ELR (cell line): ENCODE measurements around the gene PROCR.
"Not testable (repeated sequence)": the region's sequence is repeated elsewhere in the genome, so short reads cannot be mapped to it uniquely, and the experiment has no call there.

Source experiments
- DNase-seq: peaks from one replicate; pipeline ENCODE4 v3.0.0-alpha.2; 2015; ENCODE audit warnings: low read depth

Gene PROCR

DNA sequence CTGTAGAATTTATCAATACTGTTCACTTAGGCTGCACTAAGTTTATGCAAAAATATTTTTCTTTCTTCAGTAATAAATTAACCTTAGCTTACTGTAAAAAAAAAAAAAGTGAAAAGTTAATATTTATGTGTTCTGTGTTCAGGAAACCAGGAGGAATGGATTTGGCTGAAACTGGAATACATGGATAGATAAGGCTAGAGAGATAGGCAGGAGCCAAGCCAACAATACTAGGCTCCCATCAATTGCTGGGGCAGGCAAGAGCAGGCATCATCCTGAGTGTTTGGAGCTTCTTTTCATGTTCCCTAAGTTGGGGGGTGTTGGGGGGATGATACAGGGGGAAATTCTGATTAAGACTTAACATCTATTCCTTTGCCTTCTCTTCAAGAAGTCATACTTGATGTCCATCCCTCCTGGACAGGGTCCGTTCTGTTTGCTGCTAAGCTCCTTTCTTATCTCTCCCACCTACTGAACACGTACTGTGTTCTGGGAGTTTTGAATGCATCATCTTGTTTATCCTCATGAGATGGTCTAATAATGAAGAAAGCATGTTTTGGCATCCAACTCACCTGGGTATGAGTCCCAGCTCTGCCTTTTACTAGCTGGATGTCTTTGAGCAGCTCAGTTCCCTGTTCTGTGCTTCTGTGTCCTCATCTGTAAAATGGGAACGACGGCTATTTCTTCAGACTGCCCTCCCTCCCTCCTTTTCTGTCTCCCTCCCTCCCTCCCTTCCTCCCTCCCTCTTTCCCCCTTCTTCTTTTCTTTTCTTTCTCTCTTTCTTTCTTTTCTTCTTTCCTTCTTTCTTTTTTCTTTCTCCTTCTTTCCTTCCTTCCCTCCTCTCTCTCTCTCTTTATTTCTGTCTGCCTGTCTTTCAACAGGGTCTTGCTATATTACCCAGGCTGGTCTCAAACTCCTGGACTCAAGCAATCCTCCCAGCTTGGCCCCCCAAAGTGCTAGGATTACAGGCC is 6.4 kb upstream of the PROCR start:
- no peak for DNase-seq

DNA sequence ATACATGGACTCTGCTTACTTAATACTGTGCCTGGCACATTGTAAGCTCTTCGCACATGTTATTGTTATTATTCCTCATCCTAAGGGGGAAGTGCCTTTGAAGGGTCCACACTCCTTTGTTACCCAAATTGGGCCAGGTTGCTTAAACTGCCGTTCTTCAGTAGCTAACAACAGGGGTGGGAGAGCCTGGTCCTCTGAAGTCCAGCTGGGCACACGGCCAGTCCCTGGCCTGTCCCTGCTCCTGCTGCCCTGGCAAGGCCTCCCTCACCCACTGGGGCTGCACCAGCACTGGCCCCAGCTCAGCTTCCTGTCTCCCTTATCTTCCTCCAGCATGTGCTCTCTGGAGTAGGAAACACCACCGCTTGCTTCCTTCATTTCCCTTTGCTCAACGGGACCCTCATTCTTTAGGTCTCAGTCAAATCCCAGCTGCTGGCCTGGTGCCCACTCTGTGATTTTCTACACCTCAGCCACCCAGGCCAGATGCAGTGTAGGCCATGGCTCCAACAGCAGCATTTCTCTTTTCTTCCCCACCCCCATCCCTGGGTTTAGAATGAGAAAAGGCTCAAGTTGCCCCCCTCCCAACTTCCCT is 5.5 kb upstream of the PROCR start:
- no peak for DNase-seq

DNA sequence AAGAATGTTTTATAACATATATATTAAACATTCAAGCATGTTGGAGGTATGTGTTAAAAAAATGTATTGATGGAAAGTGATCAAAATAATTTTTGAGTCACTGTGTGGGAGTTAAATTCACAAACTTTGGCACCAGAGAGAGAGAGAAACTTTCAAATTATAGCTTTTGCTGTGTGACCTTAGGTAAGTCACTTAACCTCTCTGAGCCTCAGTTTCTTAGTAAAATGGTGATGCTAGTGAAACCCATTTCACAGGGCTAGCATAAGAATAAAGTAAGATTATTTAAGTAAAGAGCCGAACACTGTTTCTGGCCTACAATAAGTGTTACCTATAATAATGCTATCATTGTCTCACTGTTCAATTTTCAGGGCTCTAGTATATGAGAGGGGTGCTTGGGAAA is 4.1 kb upstream of the PROCR start:
- DNase-seq: no peak

DNA sequence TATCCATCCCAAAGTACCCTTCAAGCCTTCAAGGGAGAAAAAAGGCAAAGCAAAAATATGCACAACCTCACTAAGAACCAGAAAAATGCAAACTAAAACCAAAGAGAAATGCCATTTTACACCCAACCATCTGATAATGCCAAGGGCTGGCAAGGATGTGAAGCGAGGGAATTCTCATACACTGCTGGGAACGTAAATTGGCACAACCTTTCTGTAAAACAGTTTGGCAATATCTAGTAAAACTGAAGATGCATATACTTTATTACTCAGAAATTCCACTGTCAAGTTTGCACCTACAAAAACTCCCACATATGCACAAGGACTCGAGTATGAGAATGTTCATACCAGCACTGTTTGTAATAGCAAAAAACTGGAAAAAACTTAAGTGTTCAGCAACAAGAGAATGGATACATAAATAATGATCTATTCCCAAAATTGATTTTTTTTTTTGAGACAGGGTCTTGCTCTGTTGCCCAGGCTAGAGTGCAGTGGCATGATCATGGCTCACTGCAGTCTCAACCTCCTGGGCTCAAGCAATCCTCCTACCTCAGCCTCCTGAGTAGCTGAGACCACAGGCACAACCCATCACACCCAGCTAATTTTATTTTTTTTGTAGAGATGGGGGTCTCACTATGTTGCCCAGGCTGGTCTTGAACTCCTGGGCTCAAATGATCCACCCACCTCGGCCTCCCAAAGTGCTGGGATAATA is 3.0 kb upstream of the PROCR start:
- not testable (repeated sequence) for DNase-seq

DNA sequence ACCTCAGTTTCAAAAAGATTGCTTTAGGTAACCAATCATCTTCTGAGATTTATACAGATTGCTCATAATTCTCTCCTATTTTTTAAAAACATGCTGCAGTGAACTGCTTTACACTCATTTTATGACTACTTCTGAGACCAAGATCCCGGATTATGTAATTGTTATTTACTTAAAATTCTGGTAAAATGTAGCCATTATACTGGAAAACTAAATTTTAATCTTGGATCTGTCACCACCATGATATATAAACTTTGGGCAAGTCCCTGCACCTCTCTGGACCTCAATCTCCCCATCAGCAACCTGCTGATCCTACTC is 477 bp upstream of the PROCR start:
- DNase-seq: no peak

DNA sequence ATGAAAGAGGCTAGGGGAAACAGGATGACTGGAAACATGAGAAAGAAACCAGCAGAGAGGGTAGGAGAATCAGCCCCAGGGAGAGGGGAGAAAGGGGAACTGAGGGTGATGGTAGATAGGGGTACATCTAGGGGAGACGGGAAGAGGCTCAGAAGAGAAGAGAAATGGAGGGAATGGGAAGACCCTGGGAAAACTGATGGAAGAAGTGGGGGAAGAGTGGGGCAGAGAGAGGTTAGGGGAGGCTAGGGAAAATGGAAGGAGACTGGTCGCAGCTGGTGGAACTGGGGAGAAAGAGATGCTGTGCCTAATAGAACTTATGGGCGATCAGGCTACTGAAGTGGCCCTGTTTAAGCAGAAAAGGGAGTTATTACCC is 548 bp downstream of the PROCR start:
- no peak for DNase-seq

DNA sequence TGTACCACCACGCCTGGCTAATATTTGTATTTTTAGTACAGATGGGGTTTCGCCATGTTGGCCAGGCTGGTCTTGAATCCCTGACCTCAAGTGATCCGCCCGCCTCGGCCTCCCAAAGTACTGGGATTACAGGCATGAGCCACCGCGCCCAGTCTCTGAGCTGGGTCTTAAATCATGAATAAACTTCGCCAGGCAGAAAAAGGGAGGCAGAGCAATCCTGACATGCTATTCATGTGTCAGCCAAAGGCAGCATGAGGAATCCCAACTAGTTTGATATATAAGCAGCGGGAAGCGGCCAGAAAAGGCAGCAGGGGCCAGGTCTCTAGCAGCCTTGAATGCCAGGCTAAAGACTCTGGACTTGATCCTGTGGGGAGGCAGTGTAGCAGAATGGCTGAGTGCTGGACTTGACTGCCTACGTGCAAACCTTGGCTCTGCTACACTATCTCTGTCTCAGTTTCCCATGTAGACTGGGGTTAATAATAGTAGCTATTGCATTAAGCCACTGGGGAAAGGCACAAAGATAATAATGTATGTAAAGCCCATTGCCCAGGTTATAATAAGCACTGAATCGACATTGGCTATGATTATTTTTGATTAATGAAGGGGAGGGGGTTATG is 1.8 kb downstream of the PROCR start:
- no peak for DNase-seq

DNA sequence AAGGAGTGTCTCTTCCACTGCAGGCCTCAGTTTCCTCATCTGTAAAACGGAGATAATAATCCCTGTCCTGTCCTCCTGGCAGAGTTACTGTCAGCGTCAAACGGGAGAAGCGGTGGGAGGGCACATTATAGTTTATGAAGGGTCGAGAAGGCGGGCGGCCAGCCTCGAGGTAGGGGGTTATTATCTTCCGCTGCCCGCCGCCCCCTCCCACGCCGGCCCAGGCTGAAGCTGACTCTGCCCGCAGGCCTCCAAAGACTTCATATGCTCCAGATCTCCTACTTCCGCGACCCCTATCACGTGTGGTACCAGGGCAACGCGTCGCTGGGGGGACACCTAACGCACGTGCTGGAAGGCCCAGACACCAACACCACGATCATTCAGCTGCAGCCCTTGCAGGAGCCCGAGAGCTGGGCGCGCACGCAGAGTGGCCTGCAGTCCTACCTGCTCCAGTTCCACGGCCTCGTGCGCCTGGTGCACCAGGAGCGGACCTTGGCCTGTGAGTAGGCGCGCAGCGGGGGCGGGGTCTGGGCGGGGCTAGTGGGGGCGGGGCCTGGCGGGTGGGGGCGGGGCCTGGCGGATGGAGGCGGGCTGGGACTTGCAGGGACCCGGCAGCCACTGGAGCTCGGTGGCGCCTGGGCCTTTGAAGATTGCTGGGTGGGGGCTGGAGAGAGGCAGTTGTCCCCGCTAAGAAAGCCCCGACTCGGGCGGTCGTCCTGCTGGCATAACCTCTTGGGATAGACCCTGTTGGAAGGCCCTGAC is 2.8 kb downstream of the PROCR start:
- peak; percentile 16 for DNase-seq

DNA sequence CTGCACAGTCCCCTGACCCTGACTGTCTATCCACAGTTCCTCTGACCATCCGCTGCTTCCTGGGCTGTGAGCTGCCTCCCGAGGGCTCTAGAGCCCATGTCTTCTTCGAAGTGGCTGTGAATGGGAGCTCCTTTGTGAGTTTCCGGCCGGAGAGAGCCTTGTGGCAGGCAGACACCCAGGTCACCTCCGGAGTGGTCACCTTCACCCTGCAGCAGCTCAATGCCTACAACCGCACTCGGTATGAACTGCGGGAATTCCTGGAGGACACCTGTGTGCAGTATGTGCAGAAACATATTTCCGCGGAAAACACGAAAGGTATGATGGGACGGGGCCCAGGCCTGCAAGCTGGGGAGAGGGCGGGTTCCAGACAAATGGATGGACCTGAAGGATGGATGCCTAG is 4.3 kb downstream of the PROCR start:
- DNase-seq: no peak

DNA sequence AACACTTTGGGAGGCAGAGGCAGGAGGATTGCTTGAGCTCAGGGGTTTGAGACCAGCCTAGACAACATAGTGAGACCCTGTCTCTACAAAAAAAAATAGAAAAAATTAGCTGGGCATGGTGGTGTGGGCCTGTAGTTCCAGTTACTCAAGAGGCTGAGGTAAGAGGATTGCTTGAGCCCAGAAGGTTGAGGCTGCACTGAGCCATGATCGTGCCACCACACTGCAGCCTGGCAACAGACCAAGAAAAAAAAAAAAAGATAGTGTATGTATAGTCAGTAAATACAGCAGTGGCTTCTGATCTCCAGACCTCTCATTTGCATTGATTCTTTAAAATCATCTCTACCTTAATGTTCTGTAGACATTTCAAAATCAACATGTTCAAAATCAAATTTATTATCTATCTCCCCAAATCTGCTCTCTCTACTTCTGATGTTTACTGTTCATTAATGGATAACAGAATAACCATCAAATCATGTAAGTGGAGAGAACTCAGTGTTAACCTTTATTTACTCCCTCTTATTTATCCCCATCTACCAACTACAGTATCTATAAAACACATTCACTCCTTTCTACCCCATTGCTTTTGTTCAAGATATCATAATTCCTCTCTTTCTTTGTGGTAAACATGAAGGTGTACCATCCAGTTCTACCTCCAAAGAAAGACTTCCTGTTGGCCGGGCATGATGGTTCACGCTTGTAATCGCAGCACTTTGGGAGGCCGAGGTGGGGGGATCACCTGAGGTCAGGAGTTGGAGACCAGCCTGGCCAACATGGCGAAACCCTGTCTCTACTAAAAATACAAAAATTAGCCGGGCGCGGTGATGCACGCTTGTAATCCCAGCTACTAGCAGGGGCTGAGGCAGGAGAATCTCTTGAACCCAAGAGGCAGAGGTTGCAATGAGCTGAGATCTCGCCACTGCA is 7.7 kb downstream of the PROCR start:
- DNase-seq: no peak

DNA sequence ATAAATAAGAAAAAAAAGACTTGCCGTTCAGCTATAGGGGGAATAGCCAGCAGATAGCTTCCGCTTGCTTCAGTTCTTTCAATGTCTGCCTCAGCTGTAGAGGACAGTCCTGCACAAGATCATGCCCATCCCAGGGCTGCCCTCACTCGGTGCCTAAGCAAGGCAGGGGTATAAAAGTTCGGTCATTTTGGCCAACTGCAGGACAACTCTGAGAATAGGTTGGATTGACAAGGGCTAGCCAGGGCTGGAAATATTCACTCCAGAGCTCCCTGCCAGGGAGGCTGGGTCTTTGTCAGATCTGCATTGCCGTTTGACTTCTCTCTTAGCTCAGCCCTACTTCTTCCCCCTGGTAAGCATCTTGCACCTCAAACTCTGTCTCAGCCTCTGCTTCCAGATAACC is 8.4 kb downstream of the PROCR start:
- DNase-seq: no peak

DNA sequence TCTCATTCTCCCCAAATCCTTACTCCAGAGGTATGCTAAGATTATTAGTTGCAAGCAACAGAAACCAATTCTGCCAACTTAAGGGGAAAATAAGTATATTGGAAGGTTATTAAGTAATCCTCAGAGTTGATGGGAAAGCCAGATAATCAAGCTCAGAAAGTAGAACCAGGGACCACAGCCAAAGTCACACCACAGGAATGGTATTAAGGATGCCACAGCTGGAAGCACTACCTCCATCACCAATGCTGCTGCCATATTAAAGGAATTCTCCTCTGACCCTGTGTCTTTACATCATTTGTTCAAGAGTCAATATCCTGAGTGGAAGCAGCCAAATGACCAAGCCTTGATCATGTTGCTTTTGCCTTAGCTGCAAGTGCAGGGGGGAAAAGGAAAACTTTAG is 9.9 kb downstream of the PROCR start:
- no peak for DNase-seq

DNA sequence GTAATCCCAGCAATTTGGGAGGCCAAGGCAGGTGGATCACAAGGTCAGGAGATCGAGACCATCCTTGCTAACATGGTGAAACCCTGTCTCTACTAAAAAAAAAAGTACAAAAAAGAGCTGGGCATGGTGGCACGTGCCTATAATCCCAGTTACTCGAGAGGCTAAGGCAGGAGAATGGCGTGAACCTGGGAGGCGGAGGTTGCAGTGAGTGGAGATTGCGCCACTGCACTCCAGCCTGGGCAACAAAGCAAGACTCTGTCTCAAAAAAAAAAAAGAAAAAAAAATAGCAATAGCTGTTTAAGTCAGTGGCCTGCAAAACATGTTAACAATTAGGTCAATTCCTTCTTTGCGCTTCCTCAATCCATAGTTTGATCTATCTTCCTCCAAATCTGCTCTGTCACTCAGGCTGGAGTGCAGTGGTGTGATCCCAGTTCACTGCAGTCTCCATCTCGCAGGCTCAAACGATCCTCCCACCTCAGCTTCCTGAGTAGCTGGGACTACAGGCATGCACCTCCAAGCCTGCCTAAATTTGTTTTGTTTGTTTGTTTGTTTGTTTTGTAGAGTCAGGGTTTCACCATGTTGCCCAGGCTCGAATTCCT is 14.9 kb downstream of the PROCR start:
- DNase-seq: not testable (repeated sequence)

DNA sequence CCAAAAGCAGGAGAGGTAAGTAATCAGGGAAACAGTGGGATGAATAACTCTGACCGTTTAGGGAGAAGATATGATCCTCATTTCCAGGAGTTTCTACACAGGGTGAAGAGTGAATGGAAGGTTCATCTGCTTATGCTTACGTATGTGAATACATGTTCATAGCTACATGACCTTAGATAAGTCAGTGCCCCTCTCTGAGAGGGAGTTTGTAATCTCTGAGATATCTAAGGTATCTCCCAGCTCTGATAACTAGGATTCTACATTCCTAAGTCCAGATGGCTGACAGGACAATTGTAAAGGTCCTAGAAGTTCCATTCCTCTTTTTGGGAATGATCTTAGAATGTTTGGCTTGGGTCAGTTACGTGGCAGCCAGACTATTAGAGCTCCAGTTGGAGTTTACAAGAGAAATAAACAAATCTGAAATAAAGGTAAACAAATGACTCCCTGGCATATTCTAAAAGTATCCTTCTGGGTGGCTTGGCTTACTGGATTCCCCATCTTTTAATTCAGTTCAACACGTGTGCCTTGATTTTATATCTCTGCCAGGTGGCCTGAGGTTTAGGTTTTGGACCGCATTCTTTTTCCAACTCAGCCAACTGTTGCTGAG is 15.8 kb downstream of the PROCR start:
- no peak for DNase-seq

DNA sequence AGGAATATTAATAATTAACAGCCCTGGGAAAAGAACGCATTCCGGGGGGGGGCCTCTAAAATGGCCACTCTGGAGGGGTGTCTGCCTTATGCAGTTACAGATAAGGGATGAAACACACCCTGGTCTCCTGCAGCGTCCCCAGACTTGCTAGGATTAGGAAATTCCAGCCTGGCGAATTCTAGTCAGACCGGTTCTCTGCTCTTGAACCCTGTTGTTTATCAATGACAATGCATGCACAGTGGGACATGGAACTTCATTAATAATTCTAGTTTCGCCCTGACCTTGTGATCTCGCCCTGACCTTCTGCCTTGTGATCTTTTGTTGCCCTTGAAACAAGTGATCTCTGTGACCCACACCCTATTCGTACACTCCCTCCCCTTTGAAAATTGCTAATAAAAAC is 17.4 kb downstream of the PROCR start:
- DNase-seq: not testable (repeated sequence)

DNA sequence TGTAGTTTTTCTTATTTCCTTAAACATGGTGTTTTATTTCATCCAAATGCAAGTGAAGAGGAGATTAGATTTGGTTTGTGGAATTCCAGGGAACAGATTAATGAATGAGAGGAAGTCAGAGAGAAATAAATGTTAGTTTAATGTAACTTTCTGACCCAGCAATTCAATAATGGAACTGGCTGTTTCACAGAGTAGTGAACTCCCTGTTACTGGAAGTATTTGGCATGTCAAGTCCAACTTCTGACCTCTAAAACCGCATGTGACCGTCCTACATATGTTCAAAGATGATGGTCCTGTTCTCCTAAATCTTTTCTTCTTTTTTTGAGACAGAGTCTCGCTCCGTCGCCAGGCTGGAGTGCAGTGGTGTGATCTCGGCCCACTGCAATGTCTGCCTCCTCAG is 18.7 kb downstream of the PROCR start:
- DNase-seq: no peak

DNA sequence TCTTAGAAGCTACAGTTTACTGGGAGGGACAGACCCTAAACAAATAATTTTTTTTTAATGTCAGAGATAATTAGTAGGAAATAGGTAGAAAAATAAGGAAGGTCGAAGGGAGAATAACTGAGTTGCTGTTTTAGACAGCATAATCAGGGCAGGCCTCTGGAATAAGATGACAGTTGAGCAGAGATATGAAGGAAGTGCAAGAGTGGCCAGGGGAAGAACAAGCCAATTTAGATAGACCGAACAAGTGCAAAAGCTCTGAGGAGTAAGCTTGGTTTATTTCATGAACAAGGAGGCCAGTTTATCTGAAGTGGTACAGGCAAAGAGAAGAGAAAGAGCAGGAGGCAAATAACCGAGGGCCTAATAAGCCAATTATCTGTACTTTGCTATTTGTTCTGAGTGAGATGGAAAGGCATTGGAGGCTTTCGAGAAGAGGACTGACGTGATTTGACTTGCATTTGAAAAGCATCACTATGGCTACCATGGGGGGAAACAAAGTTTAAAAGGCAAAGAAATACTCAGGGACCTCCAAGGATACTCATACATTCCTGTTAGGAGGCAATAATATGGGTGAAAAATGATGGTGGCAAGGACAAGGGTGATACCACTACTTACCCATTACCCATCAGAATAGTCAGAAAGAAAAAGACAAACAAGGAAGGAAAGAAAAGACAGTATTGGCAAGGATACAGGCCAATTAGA is 19.7 kb downstream of the PROCR start:
- no peak for DNase-seq

DNA sequence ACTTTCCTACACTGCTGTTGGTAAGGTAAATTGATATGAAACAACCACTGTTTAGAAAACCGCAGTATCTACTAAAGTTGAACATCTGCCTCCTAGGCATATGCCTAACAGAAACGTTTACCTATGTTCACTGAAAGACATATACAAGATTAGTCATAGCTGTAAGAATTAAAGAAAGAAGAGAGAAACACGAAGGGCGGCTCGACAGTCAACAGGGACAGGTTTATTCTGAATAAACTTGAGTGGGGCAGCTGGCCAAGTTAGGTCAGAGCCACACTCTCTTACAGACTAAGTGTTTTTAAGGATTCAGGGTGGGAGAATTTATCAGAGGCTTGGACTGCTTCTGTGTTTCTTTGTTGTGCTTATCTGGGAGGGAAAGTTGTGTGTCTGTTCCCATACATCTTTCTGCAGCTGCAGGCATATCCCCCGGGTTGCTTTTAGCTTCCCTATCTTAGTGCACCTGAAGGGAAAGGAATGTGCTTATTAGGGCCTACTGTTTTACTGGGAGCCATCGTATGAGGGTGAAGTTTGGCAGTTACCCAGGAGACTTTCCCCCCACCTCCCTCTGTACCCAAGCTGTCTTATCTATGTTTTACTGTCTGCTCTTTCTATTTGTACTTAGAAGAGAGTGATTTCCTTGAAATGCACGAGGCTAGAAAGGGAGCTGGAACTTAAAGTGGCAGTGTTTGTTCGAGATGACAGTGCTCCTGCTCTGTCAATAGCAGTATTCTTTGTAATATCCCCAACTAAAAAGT is 20.4 kb downstream of the PROCR start:
- no peak for DNase-seq
